Activated T-cell treated with anti-CD3 and anti-CD28 coated beads, Interleukin-2, amount 50 U/mL, for 4 hours (primary cell): ENCODE data around the gene RAET1L. TPM values are rescaled to one million over a fixed set of nuclear protein-coding genes. Genes with fewer than 3 reads are reported as not detected.

ENCODE experiments used
- ATAC-seq, 2 donors: fragments of 200-7000 bp; cut with Tn5 transposase; one replicate each; pipeline ENCODE4 v1.10.0; 2021
- DNase-seq: peaks from one replicate; pipeline ENCODE4 v3.0.0-alpha.2; 2020
- H3K27me3 Mint-ChIP-seq: one replicate; pipeline ENCODE4 v1.8.0; 2021; ENCODE audit warnings: low read depth, mixed read lengths
- H3K36me3 Mint-ChIP-seq: one replicate; pipeline ENCODE4 v1.8.0; 2022; ENCODE audit warnings: mixed read lengths; ENCODE audit not compliant: insufficient read depth
- H3K4me1 Mint-ChIP-seq: one replicate; pipeline ENCODE4 v1.8.0; 2021; ENCODE audit warnings: low read depth, mixed read lengths
- H3K4me3 Mint-ChIP-seq: one replicate; pipeline ENCODE4 v1.8.0; 2021; ENCODE audit warnings: mild to moderate bottlenecking, moderate library complexity, mixed read lengths
- H3K9me3 Mint-ChIP-seq: one replicate; pipeline ENCODE4 v1.8.0; 2021; ENCODE audit warnings: mixed read lengths
- total RNA-seq, 3 donors: library from RNA; stranded (reverse); gene quantifications; one replicate each; pipeline ENCODE4 v1.2.1, GENCODE V29; 2021

The RAET1L gene
- total RNA-seq, 3 donors from 2014 or later: not detected

GRCh38 chr6:150057501-150057951 lies 32.2 kb upstream of the RAET1L start:
- DNase-seq (no peak), ATAC-seq (no peak)
- peaks cover 50% of the 10 kb centered on the region for H3K27me3 Mint-ChIP-seq
- H3K9me3 Mint-ChIP-seq: no peaks in the 10 kb centered on the region
- peaks cover 1% of the 10 kb centered on the region for H3K36me3 Mint-ChIP-seq
- H3K4me3 Mint-ChIP-seq: no peak overlapping the region
- H3K4me1 Mint-ChIP-seq: peaks cover 8% of the 10 kb centered on the region

DNA sequence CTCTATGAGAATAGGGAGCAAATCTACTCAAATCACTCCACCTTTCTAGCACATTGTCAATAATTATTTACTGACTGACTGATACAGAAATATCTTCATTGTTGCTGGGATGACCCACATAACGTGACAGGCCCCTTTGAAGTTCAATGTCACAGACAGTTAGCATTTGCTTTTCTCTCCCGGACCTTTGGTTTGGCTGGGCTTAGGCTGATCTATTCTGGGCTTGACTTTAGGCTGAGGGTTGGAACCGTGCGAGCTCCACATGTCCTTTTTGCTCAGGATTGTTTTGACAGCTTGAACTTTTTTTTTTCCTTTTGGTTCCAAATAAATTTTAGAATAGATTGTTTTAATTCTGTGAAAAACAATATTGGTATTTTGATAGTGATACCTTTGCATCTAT lies 31.6 kb upstream of the RAET1L start:
- peaks cover under 1% of the 10 kb centered on the region for H3K36me3 Mint-ChIP-seq
- no peaks in the 10 kb centered on the region for H3K9me3 Mint-ChIP-seq
- H3K4me3 Mint-ChIP-seq: no peak overlapping the region
- ATAC-seq: no peak
- peaks cover 56% of the 10 kb centered on the region for H3K27me3 Mint-ChIP-seq
- H3K4me1 Mint-ChIP-seq: peaks cover 8% of the 10 kb centered on the region
- no peak for DNase-seq

- DNase-seq (no peak), ATAC-seq (no peak)
- Mint-ChIP-seq H3K36me3 (no peaks in the 10 kb centered on the region), H3K4me3 (no peak overlapping the region), H3K4me1 (peaks cover 8% of the 10 kb centered on the region), H3K9me3 (no peaks in the 10 kb centered on the region), H3K27me3 (peaks cover 60% of the 10 kb centered on the region)
These were observed 30.8 kb upstream of the RAET1L start for GRCh38 chr6:150056156-150056555.

DNA sequence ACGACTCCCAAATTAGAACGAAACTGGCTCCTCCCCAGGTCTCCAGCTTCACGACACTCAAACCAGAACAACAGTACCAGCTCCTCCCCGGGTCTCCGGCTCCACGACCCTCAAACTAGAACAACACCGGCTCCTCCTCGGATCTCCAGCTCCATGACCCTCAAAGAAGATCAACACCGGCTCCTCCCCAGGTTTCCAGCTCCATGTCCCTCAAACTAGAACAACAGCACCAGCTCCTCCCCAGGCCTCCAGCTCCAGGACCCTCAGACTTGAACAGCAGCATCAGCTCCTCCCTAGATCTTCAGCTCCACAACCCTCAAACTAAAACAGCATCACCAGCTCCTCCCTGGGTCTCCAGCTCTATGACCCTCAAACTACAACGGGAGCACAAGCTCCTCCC lies 29.8 kb upstream of the RAET1L start:
- H3K27me3 Mint-ChIP-seq: peaks cover 69% of the 10 kb centered on the region
- H3K4me1 Mint-ChIP-seq: peaks cover 5% of the 10 kb centered on the region
- H3K36me3 Mint-ChIP-seq: no peaks in the 10 kb centered on the region
- ATAC-seq (no peak), DNase-seq (no peak)
- H3K4me3 Mint-ChIP-seq: no peak overlapping the region
- H3K9me3 Mint-ChIP-seq: no peaks in the 10 kb centered on the region

DNA sequence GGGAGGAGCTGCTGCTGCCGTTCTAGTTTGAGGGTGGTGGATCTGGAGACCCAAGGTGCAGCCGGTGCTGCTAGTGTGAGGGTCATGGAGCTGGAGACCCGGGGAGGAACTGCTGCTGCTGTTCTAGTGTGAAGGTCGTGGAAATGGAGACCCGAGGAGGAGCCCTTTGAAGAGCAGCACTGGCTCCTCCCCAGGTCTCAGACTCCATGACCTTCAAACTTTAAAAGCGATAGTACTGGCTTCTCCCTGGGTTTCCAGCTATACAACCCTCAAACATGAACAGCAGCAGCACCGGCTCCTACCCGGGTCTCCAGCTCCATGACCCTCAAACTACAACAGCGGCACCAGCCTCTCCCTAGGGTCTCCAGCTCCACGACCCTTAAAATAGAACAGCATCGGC lies 28.1 kb upstream of the RAET1L start:
- ATAC-seq: no peak
- DNase-seq: no peak
- Mint-ChIP-seq H3K4me1 (no peaks in the 10 kb centered on the region), H3K9me3 (no peaks in the 10 kb centered on the region), H3K36me3 (no peaks in the 10 kb centered on the region), H3K27me3 (peaks cover 65% of the 10 kb centered on the region), H3K4me3 (no peak overlapping the region)

GRCh38 chr6:150050846-150051245 lies 25.5 kb upstream of the RAET1L start:
- H3K36me3 Mint-ChIP-seq: no peaks in the 10 kb centered on the region
- no peak for DNase-seq
- H3K4me3 Mint-ChIP-seq: no peak overlapping the region
- no peak for ATAC-seq
- H3K9me3 Mint-ChIP-seq: no peaks in the 10 kb centered on the region
- H3K27me3 Mint-ChIP-seq: peaks cover 65% of the 10 kb centered on the region
- H3K4me1 Mint-ChIP-seq: no peaks in the 10 kb centered on the region

DNA sequence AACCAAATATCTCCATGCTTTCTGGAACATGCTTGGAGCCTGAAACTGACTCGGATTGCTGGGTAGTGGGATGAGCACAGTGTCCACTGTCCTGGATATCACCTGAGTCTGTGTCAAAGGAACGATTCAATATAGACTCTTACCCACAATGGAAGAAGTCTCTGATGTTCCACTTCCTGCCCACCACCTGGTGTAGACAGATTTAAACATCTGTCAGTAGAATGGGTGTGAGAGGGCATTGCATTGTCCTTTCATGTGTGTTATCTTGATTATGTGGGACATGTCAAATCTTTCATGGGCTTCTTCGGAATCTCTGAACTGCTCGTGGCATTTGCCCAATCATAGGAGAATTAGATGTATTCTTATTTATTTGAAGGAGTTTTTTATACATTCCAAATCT lies 22.8 kb upstream of the RAET1L start:
- Mint-ChIP-seq H3K27me3 (peaks cover 59% of the 10 kb centered on the region), H3K4me3 (no peak overlapping the region)
- no peak for ATAC-seq

GRCh38 chr6:150046943-150047342 lies 21.6 kb upstream of the RAET1L start:
- Mint-ChIP-seq H3K4me1 (no peaks in the 10 kb centered on the region), H3K36me3 (no peaks in the 10 kb centered on the region), H3K4me3 (no peak overlapping the region), H3K9me3 (no peaks in the 10 kb centered on the region), H3K27me3 (peaks cover 57% of the 10 kb centered on the region)
- no peak for DNase-seq
- ATAC-seq: no peak

More for the DNA sequence above, 22.8 kb upstream of the RAET1L start:
- H3K36me3 Mint-ChIP-seq: no peaks in the 10 kb centered on the region
- H3K4me1 Mint-ChIP-seq: no peaks in the 10 kb centered on the region
- DNase-seq: no peak
- H3K9me3 Mint-ChIP-seq: no peaks in the 10 kb centered on the region

- ATAC-seq (no peak), DNase-seq (no peak)
- Mint-ChIP-seq H3K4me1 (no peaks in the 10 kb centered on the region), H3K36me3 (no peaks in the 10 kb centered on the region), H3K9me3 (no peaks in the 10 kb centered on the region), H3K4me3 (no peak overlapping the region), H3K27me3 (peaks cover 62% of the 10 kb centered on the region)
These were observed 19.4 kb upstream of the RAET1L start for GRCh38 chr6:150044621-150045145.

DNA sequence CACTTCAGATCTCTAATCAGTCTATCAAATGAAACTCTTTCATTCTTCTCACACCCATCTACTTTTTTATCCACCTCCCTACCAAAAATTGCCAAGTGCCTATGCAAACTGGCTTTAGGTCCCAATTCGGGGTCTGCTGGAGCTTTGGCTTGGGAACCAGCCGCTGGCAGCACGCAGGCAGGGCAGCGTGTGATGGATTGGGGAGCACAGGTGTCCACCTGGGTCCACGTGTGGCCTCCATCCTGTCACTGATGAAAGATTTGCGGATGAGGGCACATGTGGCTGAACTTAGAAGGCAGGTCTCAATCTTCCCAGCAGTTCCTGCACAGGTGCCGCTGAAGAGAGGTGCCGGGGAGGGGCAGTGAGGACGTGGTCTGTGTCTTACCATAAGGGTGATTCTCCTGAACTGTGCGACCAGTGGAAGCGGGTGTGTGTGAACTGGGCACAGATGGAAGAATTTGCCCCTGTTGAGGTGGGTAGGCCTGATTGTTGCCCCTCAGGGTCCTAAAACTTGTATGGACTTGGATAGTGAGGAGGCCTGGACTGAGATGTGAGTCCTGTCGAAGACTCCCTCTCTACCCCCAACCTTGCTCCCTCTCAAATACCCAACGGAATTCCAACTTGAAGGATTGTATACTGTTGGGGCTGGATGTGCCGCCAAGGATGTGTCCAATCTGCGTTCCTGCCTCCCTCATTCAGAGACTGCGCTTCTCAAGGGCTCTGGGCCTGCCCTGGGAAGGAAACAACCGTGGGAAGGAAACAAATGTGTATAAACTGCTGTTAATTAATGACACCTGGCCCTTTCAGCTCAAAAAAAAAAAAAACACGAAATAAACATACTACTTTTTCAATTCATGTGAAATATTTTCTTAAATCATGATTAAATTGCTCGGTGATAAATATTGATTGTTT lies 18.4 kb upstream of the RAET1L start:
- ATAC-seq (no peak), DNase-seq (no peak)
- Mint-ChIP-seq H3K9me3 (no peaks in the 10 kb centered on the region), H3K4me1 (no peaks in the 10 kb centered on the region), H3K4me3 (no peak overlapping the region), H3K36me3 (no peaks in the 10 kb centered on the region), H3K27me3 (peaks cover 67% of the 10 kb centered on the region)

DNA sequence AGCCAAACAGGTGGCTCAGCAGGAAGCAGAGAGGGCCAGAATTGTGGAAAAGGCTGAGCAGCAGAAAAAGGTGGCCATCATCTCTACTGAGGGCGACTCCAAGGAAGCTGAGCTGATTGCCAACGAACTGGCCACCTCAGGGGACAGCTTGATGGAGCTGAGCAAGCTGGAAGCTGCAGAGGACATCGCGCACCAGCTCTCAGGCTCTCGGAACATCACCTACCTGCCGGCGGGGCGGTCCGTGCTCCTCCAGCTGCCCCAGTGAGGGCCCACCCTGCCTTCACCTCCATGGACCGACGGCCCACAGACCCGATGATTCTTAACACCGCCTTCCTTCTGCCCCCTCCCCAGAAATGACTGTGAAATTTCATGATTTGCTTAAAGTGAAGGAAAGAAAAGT lies 17.8 kb upstream of the RAET1L start:
- no peaks in the 10 kb centered on the region for H3K36me3 Mint-ChIP-seq
- H3K9me3 Mint-ChIP-seq: no peaks in the 10 kb centered on the region
- ATAC-seq (no peak), DNase-seq (no peak)
- H3K4me1 Mint-ChIP-seq: peaks cover 3% of the 10 kb centered on the region
- H3K27me3 Mint-ChIP-seq: peaks cover 70% of the 10 kb centered on the region
- no peak overlapping the region for H3K4me3 Mint-ChIP-seq

GRCh38 chr6:150038202-150039062 lies 13.1 kb upstream of the RAET1L start:
- no peak for DNase-seq
- Mint-ChIP-seq H3K4me3 (no peak overlapping the region), H3K4me1 (peaks cover 13% of the 10 kb centered on the region), H3K9me3 (no peaks in the 10 kb centered on the region), H3K36me3 (no peaks in the 10 kb centered on the region), H3K27me3 (peaks cover 89% of the 10 kb centered on the region)
- no peak for ATAC-seq

- no peaks in the 10 kb centered on the region for H3K36me3 Mint-ChIP-seq
- H3K4me1 Mint-ChIP-seq: peaks cover 13% of the 10 kb centered on the region
- ATAC-seq (peak; percentile 58 to 59), DNase-seq (no peak)
- H3K4me3 Mint-ChIP-seq: peak overlapping the region; percentile 58
- H3K27me3 Mint-ChIP-seq: peaks cover 92% of the 10 kb centered on the region
- H3K9me3 Mint-ChIP-seq: no peaks in the 10 kb centered on the region
These were observed 12.3 kb upstream of the RAET1L start for GRCh38 chr6:150037526-150038201.

DNA sequence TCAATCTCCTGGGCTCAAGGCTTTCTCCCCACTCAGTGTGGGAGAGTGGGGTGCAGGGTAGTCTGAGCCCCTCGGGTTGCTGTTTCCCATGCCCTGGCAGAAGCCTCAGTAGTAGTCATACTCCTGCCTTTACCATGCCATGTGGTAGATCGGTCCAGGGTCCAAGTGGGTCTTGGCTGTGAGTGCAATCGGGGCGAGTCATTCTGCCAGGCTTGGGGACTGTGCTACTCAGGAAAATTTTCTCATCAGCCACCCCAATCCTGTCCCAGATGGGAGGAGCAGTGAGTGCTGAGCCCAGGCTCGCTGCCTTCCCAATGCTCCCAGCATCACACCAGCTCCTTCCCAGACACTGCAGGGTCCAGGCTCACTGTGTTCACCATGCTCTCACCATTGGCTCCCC lies 10.7 kb upstream of the RAET1L start:
- Mint-ChIP-seq H3K36me3 (no peaks in the 10 kb centered on the region), H3K4me1 (peaks cover 13% of the 10 kb centered on the region), H3K9me3 (no peaks in the 10 kb centered on the region), H3K27me3 (peaks cover 77% of the 10 kb centered on the region), H3K4me3 (no peak overlapping the region)
- DNase-seq: no peak
- no peak for ATAC-seq
